CD14-positive monocyte (primary cell): Measurements from ENCODE around the gene RXFP1. TPM values are rescaled to one million over a fixed set of nuclear protein-coding genes. Genes with fewer than 3 reads are reported as not detected.

Experiments
- DNase-seq, 3 donors: peaks; one replicate each; pipeline ENCODE4 v3.0.0-alpha.2; 2011 to 2022
- H2AFZ ChIP-seq: 2 replicates; pipeline ENCODE4 v1.6.0; 2012; ENCODE audit warnings: mild to moderate bottlenecking, low read depth, low read length, inconsistent platforms; ENCODE audit not compliant: insufficient read depth, poor library complexity, severe bottlenecking
- H3K27ac ChIP-seq, 2 donors: 1 replicate in 1 of 2; 2 replicates in 1 of 2; pipeline ENCODE4 v1.5.1; 2012 to 2013; ENCODE audit warnings: low read length in 2 of 2, control low read depth in 1 of 2, inconsistent platforms in 1 of 2, low read depth in 1 of 2, mild to moderate bottlenecking in 1 of 2
- H3K27me3 ChIP-seq, 2 donors: one replicate each; pipeline versions ENCODE4 v1.6.0 to v1.6.1; 2011 to 2013; ENCODE audit warnings: low read length in 2 of 2; ENCODE audit not compliant: control insufficient read depth in 2 of 2, insufficient read depth in 2 of 2
- H3K36me3 ChIP-seq, 2 donors: replicated peaks in 1 of 2; 1 replicate in 1 of 2; 2 replicates in 1 of 2; pipeline versions ENCODE4 v1.5.1 to v1.6.1; 2012 to 2013; ENCODE audit warnings: low read length in 2 of 2, control low read depth in 1 of 2, inconsistent platforms in 1 of 2, mild to moderate bottlenecking in 1 of 2; ENCODE audit not compliant: insufficient read depth in 2 of 2, control insufficient read depth in 1 of 2
- H3K4me1 ChIP-seq, 2 donors: 1 replicate in 1 of 2; 2 replicates in 1 of 2; pipeline versions ENCODE4 v1.5.1 to v1.6.1; 2012 to 2013; ENCODE audit warnings: low read length in 2 of 2, control low read depth in 1 of 2, inconsistent platforms in 1 of 2, mild to moderate bottlenecking in 1 of 2, moderate library complexity in 1 of 2; ENCODE audit not compliant: insufficient read depth in 2 of 2, control insufficient read depth in 1 of 2
- H3K4me2 ChIP-seq: replicated peaks from 2 replicates; pipeline ENCODE3; 2012; ENCODE audit warnings: low read length, moderate library complexity, mild to moderate bottlenecking; ENCODE audit not compliant: poor library complexity, severe bottlenecking; ENCODE audit errors: extremely low read depth
- H3K4me3 ChIP-seq, 3 experiments: fragments of 200-600 bp in 1 of 3; sonication (generic) in 1 of 3; replicated peaks in 1 of 3; 1 replicate in 2 of 3; 2 replicates in 1 of 3; pipeline ENCODE4 v1.5.1; 2011 to 2013; ENCODE audit warnings: low read length in 3 of 3, mild to moderate bottlenecking in 3 of 3, control low read depth in 2 of 3, low read depth in 2 of 3, inconsistent platforms in 1 of 3, moderate library complexity in 1 of 3
- H3K79me2 ChIP-seq: 2 replicates; pipeline ENCODE4 v1.6.0; 2012; ENCODE audit warnings: mild to moderate bottlenecking, control low read depth, inconsistent platforms, low read length, moderate library complexity; ENCODE audit not compliant: insufficient read depth
- H3K9ac ChIP-seq: 2 replicates; pipeline ENCODE4 v1.6.0; 2017; ENCODE audit warnings: low read length, mild to moderate bottlenecking; ENCODE audit not compliant: insufficient read depth, poor library complexity, severe bottlenecking
- H3K9me3 ChIP-seq, 2 donors: replicated peaks in 1 of 2; 1 replicate in 1 of 2; 2 replicates in 1 of 2; pipeline versions ENCODE4 v1.5.1 to v1.6.1; 2012 to 2013; ENCODE audit warnings: low read length in 2 of 2, control low read depth in 1 of 2; ENCODE audit not compliant: control insufficient read depth in 1 of 2, insufficient read depth in 1 of 2
- H4K20me1 ChIP-seq: 2 replicates; pipeline ENCODE4 v1.6.0; 2012; ENCODE audit warnings: mild to moderate bottlenecking, low read length, control low read depth, moderate library complexity; ENCODE audit not compliant: insufficient read depth
- H3K27ac Mint-ChIP-seq, 7 donors: one replicate each; pipeline ENCODE4 v1.8.0; 2020; ENCODE audit warnings: mild to moderate bottlenecking in 7 of 7, mixed read lengths in 7 of 7, moderate library complexity in 6 of 7, inconsistent platforms in 2 of 7
- H3K27me3 Mint-ChIP-seq, 3 donors: one replicate each; pipeline ENCODE4 v1.8.0; 2021 to 2022; ENCODE audit warnings: low read depth in 3 of 3, mild to moderate bottlenecking in 3 of 3, mixed read lengths in 3 of 3, moderate library complexity in 3 of 3, inconsistent platforms in 1 of 3
- H3K36me3 Mint-ChIP-seq, 2 donors: one replicate each; pipeline ENCODE4 v1.8.0; 2020; ENCODE audit warnings: mixed read lengths in 2 of 2, inconsistent platforms in 1 of 2, mild to moderate bottlenecking in 1 of 2
- H3K4me1 Mint-ChIP-seq: one replicate; pipeline ENCODE4 v1.8.0; 2020; ENCODE audit warnings: mild to moderate bottlenecking, mixed read lengths
- H3K4me3 Mint-ChIP-seq, 2 donors: one replicate each; pipeline ENCODE4 v1.8.0; 2020; ENCODE audit warnings: mild to moderate bottlenecking in 2 of 2, mixed read lengths in 2 of 2, moderate library complexity in 1 of 2
- H3K9me3 Mint-ChIP-seq, 7 donors: one replicate each; pipeline ENCODE4 v1.8.0; 2020 to 2022; ENCODE audit warnings: mixed read lengths in 7 of 7, mild to moderate bottlenecking in 6 of 7, moderate library complexity in 6 of 7, inconsistent platforms in 2 of 7
- WGBS: methylation state at CpG from one replicate; pipeline ENCODE4 v1.1.5; 2013; ENCODE audit warnings: missing lambda C conversion rate; ENCODE audit not compliant: insufficient coverage; 5-methylcytosine and 5-hydroxymethylcytosine counted together
- intact Hi-C, 2 donors: fragments of 100-400 bp; cut with micrococcal nuclease; formaldehyde crosslinking; loops; one replicate each; pipeline versions ENCODE4 v1.15.0 to v1.15.1; 2023
- polyA plus RNA-seq, 3 donors: library from polyadenylated mRNA; depleted of rRNA in 1 of 3; unstranded in 2 of 3; stranded (reverse) in 1 of 3; fragments of 300-500 nt in 2 of 3; fragments of >200 nt in 1 of 3; fragmentation: Illumina TruSeq in 2 of 3; gene quantifications; 1 replicate in 2 of 3; 2 replicates in 1 of 3; pipeline ENCODE4 v1.2.3, GENCODE V29; 2012 to 2021
- TF ChIP-seq, protein P1 (sequence below): fragments of 200-600 bp; IDR thresholded peaks from one replicate; pipeline ENCODE4 v1.8.0; 2022; ENCODE audit warnings: antibody characterized with exemption, mild to moderate bottlenecking

RXFP1 gene
- polyA plus RNA-seq, 3 donors = 0.03 to 0.11 TPM; not detected in 1

- Mint-ChIP-seq H3K27ac (no peak overlapping the region), H3K9me3 (peaks cover 3 to 12% (median 8%) of the 10 kb centered on the region in 7 donors), H3K27me3 (peaks cover 0 to 2% (median 2%) of the 10 kb centered on the region in 3 donors), H3K4me1 (no peaks in the 10 kb centered on the region), H3K36me3 (no peaks in the 10 kb centered on the region), H3K4me3 (no peak overlapping the region)
- Histone ChIP-seq H3K36me3 (no peaks in the 10 kb centered on the region), H2AFZ (no peak overlapping the region), H3K4me3 (no peak overlapping the region), H3K4me2 (no peak overlapping the region), H3K27me3 (no peaks in the 10 kb centered on the region), H3K4me1 (no peaks in the 10 kb centered on the region), H4K20me1 (no peaks in the 10 kb centered on the region), H3K9ac (no peak overlapping the region), H3K27ac (no peak overlapping the region), H3K9me3 (no peaks in the 10 kb centered on the region), H3K79me2 (no peaks in the 10 kb centered on the region)
- no peak for DNase-seq
- WGBS = no CpG with 5 or more reads among the region's 4 CpGs
- TF ChIP-seq, protein P1, sequence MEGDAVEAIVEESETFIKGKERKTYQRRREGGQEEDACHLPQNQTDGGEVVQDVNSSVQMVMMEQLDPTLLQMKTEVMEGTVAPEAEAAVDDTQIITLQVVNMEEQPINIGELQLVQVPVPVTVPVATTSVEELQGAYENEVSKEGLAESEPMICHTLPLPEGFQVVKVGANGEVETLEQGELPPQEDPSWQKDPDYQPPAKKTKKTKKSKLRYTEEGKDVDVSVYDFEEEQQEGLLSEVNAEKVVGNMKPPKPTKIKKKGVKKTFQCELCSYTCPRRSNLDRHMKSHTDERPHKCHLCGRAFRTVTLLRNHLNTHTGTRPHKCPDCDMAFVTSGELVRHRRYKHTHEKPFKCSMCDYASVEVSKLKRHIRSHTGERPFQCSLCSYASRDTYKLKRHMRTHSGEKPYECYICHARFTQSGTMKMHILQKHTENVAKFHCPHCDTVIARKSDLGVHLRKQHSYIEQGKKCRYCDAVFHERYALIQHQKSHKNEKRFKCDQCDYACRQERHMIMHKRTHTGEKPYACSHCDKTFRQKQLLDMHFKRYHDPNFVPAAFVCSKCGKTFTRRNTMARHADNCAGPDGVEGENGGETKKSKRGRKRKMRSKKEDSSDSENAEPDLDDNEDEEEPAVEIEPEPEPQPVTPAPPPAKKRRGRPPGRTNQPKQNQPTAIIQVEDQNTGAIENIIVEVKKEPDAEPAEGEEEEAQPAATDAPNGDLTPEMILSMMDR = no peak
- intact Hi-C loops = no loop called here
Observed at GRCh38 chr4:158484173-158484885, 37.4 kb upstream of the RXFP1 start.

DNA sequence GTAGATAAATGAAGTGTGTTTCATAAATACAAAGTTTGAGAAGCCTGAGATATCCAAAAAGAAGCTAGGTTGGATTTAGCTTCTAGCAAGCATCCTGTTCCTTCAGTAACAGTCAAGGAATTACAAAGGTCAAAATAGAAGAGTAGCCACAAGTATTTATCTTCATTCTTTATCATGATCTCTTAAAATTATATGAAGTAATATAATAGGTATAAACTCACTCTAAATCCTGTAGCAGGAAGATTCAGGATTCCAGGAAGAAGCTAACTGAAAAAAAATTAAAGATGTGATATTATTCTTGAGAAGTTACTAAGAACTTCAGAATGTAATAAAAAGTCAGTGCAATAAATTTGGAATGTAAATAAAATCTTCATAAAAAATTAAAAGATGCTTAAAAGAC lies 31.1 kb upstream of the RXFP1 start:
- H3K9me3 Mint-ChIP-seq = peaks cover 4 to 13% (median 9%) of the 10 kb centered on the region in 7 donors
- intact Hi-C loops = loop anchor here (10.0 kb wide), 2 partner anchors 84 to 134 kb away; no protein-coding TSS in a partner anchor
- H3K4me2 ChIP-seq = no peak overlapping the region
- H3K79me2 ChIP-seq = no peaks in the 10 kb centered on the region
- DNase-seq = no peak
- H3K27ac Mint-ChIP-seq = no peak overlapping the region
- no peak overlapping the region for H3K27ac ChIP-seq
- no peak overlapping the region for H3K9ac ChIP-seq
- no peak overlapping the region for H3K4me3 Mint-ChIP-seq
- no peaks in the 10 kb centered on the region for H3K4me1 ChIP-seq
- no peaks in the 10 kb centered on the region for H3K9me3 ChIP-seq
- H3K4me3 ChIP-seq = no peak overlapping the region
- H3K4me1 Mint-ChIP-seq = no peaks in the 10 kb centered on the region
- no peaks in the 10 kb centered on the region for H3K27me3 Mint-ChIP-seq
- no peaks in the 10 kb centered on the region for H3K36me3 ChIP-seq
- no peaks in the 10 kb centered on the region for H4K20me1 ChIP-seq
- H2AFZ ChIP-seq = no peak overlapping the region
- no peaks in the 10 kb centered on the region for H3K36me3 Mint-ChIP-seq
- no peaks in the 10 kb centered on the region for H3K27me3 ChIP-seq
- TF ChIP-seq, protein P1 = no peak
